Keratinocyte (primary cell): ENCODE measurements around the gene AFAP1L1. TPM values are rescaled to one million over a fixed set of nuclear protein-coding genes. Genes with fewer than 3 reads are reported as not detected.

Experiments used
- DNase-seq: peaks from one replicate; pipeline ENCODE4 v3.0.0-alpha.2; 2011; ENCODE audit warnings: low read depth, missing footprints, low spot score
- FAIRE-seq: peaks from 2 replicates; lab custom pipeline; 2011; peaks lifted over from hg19 to GRCh38; lab: Jason Lieb, UNC
- H2AFZ ChIP-seq: 2 replicates; pipeline ENCODE4 v1.6.0; 2012; ENCODE audit warnings: low read length, control low read depth, inconsistent platforms; ENCODE audit not compliant: control insufficient read depth
- H3K27ac ChIP-seq: 2 replicates; pipeline ENCODE4 v1.5.1; 2011; ENCODE audit warnings: low read length; ENCODE audit not compliant: control insufficient read depth, insufficient read depth
- H3K27me3 ChIP-seq: 3 replicates; pipeline ENCODE4 v1.6.0; 2011; ENCODE audit warnings: low read length; ENCODE audit not compliant: control insufficient read depth, insufficient read depth; ENCODE audit errors: extremely low read depth
- H3K36me3 ChIP-seq, 2 experiments: 2 replicates in 1 of 2; 3 replicates in 1 of 2; pipeline ENCODE4 v1.5.1; 2011; ENCODE audit warnings: low read length in 2 of 2, mild to moderate bottlenecking in 1 of 2; ENCODE audit not compliant: control insufficient read depth in 2 of 2, insufficient read depth in 2 of 2; ENCODE audit errors: extremely low read depth in 1 of 2
- H3K4me1 ChIP-seq: 3 replicates; pipeline ENCODE4 v1.5.1; 2011; ENCODE audit warnings: low read length; ENCODE audit not compliant: control insufficient read depth, insufficient read depth; ENCODE audit errors: extremely low read depth
- H3K4me2 ChIP-seq: 3 replicates; pipeline ENCODE4 v1.6.0; 2011; ENCODE audit warnings: low read depth, low read length; ENCODE audit not compliant: control insufficient read depth, insufficient read depth; ENCODE audit errors: extremely low read depth
- H3K4me3 ChIP-seq, 3 experiments: fragments of 200-600 bp in 1 of 3; sonication (generic) in 1 of 3; 2 replicates in 2 of 3; 3 replicates in 1 of 3; pipeline ENCODE4 v1.5.1; 2011 to 2016; ENCODE audit warnings: low read length in 3 of 3, mild to moderate bottlenecking in 3 of 3, control low read depth in 2 of 3, inconsistent platforms in 1 of 3, low read depth in 1 of 3, mixed read lengths in 1 of 3, mixed run types in 1 of 3, moderate library complexity in 1 of 3; ENCODE audit not compliant: control insufficient read depth in 2 of 3, insufficient read depth in 2 of 3; ENCODE audit errors: extremely low read depth in 1 of 3
- H3K79me2 ChIP-seq: 2 replicates; pipeline ENCODE4 v1.6.0; 2012; ENCODE audit warnings: low read length; ENCODE audit not compliant: control insufficient read depth, insufficient read depth
- H3K9ac ChIP-seq: 3 replicates; pipeline ENCODE4 v1.6.0; 2011; ENCODE audit warnings: low read length; ENCODE audit not compliant: control insufficient read depth, insufficient read depth; ENCODE audit errors: extremely low read depth
- H3K9me1 ChIP-seq: 3 replicates; pipeline ENCODE4 v1.6.0; 2011; ENCODE audit warnings: low read length; ENCODE audit not compliant: control insufficient read depth, insufficient read depth; ENCODE audit errors: extremely low read depth
- H3K9me3 ChIP-seq: 2 replicates; pipeline ENCODE4 v1.5.1; 2012; ENCODE audit warnings: low read depth, low read length; ENCODE audit not compliant: control insufficient read depth
- H4K20me1 ChIP-seq: 3 replicates; pipeline ENCODE4 v1.6.0; 2011; ENCODE audit warnings: low read length; ENCODE audit not compliant: control insufficient read depth, insufficient read depth; ENCODE audit errors: extremely low read depth
- CTCF ChIP-seq, 3 experiments: IDR thresholded peaks in 1 of 3; conservative IDR thresholded peaks in 1 of 3; optimal IDR thresholded peaks in 1 of 3; 2 replicates in 2 of 3; 3 replicates in 1 of 3; pipeline versions ENCODE3 to v1.5.1; 2011; ENCODE audit warnings: low read length in 3 of 3, mild to moderate bottlenecking in 3 of 3, moderate library complexity in 2 of 3, control low read depth in 1 of 3, inconsistent platforms in 1 of 3; ENCODE audit not compliant: insufficient read depth in 2 of 3; ENCODE audit errors: extremely low read depth in 1 of 3
- EZH2 ChIP-seq: IDR thresholded peaks from one replicate; pipeline ENCODE4 v1.6.1; 2012; ENCODE audit warnings: inconsistent platforms, mild to moderate bottlenecking, low read length, moderate library complexity
- dilution Hi-C: fragments of 300-500 bp; cut with MboI; formaldehyde crosslinking; loops from one replicate; pipeline ENCODE4 v1.7.0; 2020; ENCODE audit warnings: low sequenced_read_pairs; ENCODE audit not compliant: extremely low pct_ligation_motif_present
- polyA plus RNA-seq, 5 experiments: library from polyadenylated mRNA; depleted of rRNA in 3 of 5; stranded (reverse) in 3 of 5; stranded (forward) in 1 of 5; unstranded in 1 of 5; fragments of >200 nt; gene quantifications; 1 replicate in 1 of 5; 2 replicates in 3 of 5; 3 replicates in 1 of 5; pipeline versions ENCODE4 v1.2.1 to v1.2.3, GENCODE V29; 2011 to 2012; ENCODE audit warnings: missing spikeins in 2 of 5, low read depth in 1 of 5, low replicate concordance in 1 of 5

The AFAP1L1 gene
- polyA plus RNA-seq, 1 donor (not counting 4 experiments of a cell fraction or from before 2014, with no cell fraction given) = 4.6 TPM

- no peak overlapping the region for H3K4me3 ChIP-seq
- dilution Hi-C loops = no loop called here
- no peak for FAIRE-seq
These were observed 110.3 kb downstream of the AFAP1L1 start for GRCh38 chr5:149381986-149382338.

DNA sequence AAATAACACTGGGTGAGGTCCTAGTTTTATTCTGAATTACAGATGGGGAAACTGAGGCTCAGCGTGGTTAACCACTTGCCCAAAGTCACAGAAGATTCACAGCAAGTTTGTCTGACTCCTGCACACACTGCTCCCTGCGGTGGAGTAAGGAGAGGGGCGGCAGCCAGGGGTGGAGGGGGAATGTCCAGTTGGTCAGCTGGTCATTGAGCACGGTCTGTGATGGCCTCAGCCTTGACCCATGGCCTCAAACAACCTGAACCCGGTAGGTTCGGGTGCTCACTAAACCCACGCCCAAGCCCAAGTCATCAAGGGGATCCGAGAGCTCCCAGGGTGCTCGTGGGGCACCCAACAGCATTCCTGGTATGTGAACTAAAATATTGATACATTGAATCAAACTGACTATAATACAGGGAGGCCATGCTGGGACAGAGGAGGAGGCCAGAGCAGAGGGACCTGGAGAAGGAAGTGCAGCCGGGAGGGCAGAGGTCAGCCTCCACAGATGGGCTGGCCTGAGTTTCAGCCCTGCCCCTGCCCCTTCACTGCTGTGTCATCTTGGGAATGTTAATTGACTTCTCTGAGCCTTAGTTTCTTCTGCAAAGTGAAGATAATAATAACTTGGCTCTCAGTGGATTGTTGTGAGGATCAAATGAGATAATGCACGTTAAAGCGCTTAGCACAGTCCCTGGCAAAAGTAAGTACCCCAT, 111.0 kb downstream of the AFAP1L1 start:
- Histone ChIP-seq H3K4me2 (no peak overlapping the region), H3K4me3 (no peak overlapping the region), H4K20me1 (no peaks in the 10 kb centered on the region), H3K36me3 (no peaks in the 10 kb centered on the region), H3K4me1 (peaks cover 4% of the 10 kb centered on the region), H3K79me2 (no peaks in the 10 kb centered on the region), H3K9me3 (no peaks in the 10 kb centered on the region), H3K27ac (no peak overlapping the region), H2AFZ (no peak overlapping the region), H3K27me3 (no peaks in the 10 kb centered on the region), H3K9me1 (no peaks in the 10 kb centered on the region), H3K9ac (no peak overlapping the region)
- no peak for FAIRE-seq
- no peak for DNase-seq
- TF ChIP-seq EZH2 (no peak), CTCF (optimal IDR thresholded peaks at IDR 0.05 in 1 of 3, IDR thresholded peaks at IDR 0.05 in 1 of 3, conservative IDR thresholded peaks at IDR 0.05 in 1 of 3; ENCODE audit: extremely low read depth in 1 of 3, insufficient read depth in 2 of 3, low read length in 3 of 3) (no peak)
- dilution Hi-C loops = no loop called here

More at GRCh38 chr5:149381986-149382338, 110.3 kb downstream of the AFAP1L1 start:
- H3K27ac ChIP-seq = no peak overlapping the region
- DNase-seq = peak; percentile 13
- H2AFZ ChIP-seq = peak overlapping the region; percentile 73
- no peaks in the 10 kb centered on the region for H3K27me3 ChIP-seq
- no peaks in the 10 kb centered on the region for H3K79me2 ChIP-seq
- H3K36me3 ChIP-seq = no peaks in the 10 kb centered on the region
- TF ChIP-seq EZH2 (no peak), CTCF (optimal IDR thresholded peaks at IDR 0.05 in 1 of 3, IDR thresholded peaks at IDR 0.05 in 1 of 3, conservative IDR thresholded peaks at IDR 0.05 in 1 of 3; ENCODE audit: extremely low read depth in 1 of 3, insufficient read depth in 2 of 3, low read length in 3 of 3) (peak; percentile 88 to 99 (median 96))
- no peak overlapping the region for H3K4me2 ChIP-seq
- H4K20me1 ChIP-seq = no peaks in the 10 kb centered on the region
- peaks cover 4% of the 10 kb centered on the region for H3K4me1 ChIP-seq
- H3K9ac ChIP-seq = no peak overlapping the region
- no peaks in the 10 kb centered on the region for H3K9me1 ChIP-seq
- no peaks in the 10 kb centered on the region for H3K9me3 ChIP-seq
